ENCODE results near the gene NTM. TPM values are rescaled to one million over a fixed set of nuclear protein-coding genes. Genes with fewer than 3 reads are reported as not detected.
A peak's percentile ranks its signal among the peaks of the same experiment; 100 is the strongest.

Gene NTM
- total RNA-seq, 1 donor from 2014 or later, result 0.51 TPM

DNA sequence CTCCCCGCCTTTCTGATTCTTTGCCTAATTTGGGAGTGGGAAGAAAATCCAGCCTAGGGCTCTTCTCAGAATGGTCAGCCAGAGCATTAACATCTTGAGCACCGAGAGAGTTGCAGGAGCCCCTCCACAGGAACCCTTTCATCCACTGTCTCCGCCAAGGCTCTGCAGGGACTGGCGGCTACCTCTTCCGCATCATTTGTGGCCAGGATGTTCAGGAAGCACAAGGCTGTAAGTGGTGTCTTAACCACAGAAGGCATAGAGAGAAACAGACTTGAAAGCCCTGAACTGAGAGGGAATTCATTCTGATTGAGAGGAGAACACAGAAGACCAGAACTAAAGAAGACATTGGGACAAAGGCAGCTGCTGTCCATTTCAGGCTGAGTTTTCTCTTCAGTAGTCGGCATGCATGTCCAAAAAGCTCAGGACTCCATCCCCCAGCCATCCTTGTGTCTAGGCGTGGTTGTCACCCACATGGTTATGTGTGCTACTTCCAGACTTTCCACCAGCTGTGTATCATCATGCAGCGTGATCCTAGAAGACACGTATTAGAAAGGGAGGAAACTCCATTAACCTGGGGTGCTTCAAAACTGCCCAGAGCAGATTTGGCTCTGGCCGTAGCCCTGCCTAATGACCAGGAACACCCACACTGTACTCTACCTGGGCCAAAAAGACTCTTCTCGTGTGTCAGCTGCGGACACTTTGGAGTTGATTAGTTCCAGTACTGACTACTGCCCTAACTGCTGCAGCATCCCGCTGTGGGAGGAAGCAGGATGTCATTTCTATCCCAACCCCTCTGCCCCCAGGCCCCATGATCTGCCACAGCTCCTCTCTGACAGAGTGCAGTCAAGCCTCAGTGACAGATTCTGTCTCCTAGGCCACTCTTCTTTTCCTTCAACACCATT lies 725.1 kb downstream of the NTM start:
- no peak for DNase-seq

DNA sequence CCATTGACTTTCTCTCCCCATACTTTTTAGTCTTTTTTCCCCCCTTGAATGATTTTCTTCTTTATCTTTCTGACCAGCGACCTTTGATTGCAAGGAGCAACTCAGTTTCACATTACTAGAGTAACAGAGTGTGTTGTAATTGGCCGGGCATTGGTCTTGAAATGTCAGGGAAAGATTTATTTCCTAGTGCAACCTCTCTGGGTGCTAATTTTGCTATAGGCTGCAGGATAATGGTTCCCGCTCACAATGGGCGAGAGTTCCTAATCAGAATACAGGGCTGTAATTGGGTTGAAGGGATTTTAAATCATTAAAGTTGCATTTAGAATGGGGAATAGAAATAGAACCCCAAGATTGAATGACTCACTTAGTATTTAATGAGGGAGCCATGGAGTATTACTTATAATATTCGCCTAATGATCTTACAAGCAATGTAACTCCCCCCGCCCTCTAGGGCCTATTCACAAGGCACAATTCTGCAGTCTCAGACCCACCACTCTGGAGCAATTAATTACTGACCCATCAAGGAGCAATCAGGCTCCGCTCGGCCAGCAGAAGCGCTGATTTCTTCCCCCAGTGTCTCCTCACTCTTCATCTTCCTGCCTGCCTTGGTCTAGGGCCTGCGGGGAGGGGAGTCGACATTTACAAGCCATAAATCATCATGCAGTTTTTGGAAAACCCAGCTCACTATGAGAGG lies 725.9 kb downstream of the NTM start:
- no peak for DNase-seq

GRCh38 chr11:132099692-132100091 lies 729.3 kb downstream of the NTM start:
- DNase-seq, result peak; percentile 23

DNA sequence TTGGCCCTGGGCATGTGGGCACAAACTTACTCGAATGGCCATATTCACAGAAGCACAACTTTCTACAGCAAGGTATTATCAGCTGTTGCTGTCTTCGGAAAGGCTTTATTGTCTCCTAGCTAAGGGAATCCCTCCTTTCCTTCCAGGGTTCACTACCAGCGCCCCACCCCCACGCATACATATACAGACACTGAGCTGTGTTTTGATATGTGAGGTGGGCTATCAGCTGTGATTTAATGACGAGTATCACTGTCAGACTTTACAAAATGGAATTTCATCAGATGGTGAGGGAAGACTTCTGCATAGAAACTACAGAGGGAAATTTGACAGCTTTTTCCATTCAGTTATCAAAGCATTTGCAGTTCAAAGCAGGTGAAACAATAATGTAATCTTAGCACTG lies 730.2 kb downstream of the NTM start:
- DNase-seq, result no peak

- DNase-seq, result no peak
Measured at GRCh38 chr11:132101881-132102280, 731.5 kb downstream of the NTM start.

GRCh38 chr11:132103021-132103420 lies 732.6 kb downstream of the NTM start:
- DNase-seq, result no peak

DNA sequence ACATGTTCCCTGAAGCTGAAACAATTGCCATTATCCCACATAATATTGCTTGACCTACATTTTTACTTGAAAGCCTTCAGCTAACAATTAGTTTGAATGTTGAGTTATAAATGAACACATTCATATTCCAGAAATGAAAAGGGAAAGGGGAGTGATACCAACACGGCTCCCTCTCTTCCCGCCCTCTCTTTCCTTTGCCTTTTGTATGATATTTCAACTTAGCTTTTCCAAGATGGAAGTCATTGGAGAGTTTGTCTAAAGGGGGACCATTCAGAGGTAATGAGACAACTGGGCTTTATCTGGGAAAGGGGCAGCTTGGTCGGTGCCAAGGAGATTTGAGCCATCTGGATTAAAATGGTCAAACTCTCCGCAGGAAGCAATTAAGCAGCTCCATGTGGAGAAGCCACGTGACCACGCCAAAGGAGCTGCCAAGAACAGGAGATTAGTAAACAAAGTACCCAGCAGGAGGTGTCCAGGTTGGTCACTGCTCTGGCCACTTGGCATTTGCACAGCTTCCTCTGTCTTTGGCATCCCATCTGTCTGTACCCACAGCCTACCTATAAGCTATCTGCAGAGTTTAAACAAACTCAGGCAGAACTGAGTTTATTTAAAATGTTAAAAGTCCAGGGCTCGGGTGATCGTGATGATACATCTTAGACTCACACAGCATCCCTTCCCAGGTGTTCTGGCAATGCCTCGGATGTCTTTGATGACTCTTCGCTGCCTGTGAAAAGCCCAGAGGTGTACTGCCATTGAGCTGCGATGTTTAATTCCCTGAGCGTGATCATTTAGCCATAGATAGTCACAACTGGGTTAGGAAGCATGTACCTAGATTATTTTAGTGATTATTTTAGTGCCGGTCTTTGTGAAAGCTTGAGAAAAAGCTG lies 735.9 kb downstream of the NTM start:
- DNase-seq, result peak; percentile 21

DNA sequence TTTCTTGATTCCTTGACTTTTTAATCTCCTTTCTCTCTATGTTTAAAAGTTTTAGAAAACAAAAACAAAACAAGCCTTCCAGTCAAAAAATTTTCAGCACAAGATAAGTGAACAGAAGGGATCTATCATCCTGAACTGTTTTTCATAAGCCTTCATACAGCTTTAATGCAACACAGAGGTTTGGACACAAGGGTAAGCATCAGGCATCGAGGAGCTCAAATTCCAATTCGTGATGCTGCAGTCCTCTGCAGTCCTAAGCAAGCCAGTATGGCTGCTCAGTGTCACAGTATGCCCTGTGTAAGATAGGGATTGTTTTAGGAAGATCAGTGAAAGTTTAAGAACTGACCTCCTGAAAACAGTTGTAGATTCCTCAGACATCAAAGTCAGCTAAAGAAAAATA lies 740.9 kb downstream of the NTM start:
- no peak for DNase-seq

DNA sequence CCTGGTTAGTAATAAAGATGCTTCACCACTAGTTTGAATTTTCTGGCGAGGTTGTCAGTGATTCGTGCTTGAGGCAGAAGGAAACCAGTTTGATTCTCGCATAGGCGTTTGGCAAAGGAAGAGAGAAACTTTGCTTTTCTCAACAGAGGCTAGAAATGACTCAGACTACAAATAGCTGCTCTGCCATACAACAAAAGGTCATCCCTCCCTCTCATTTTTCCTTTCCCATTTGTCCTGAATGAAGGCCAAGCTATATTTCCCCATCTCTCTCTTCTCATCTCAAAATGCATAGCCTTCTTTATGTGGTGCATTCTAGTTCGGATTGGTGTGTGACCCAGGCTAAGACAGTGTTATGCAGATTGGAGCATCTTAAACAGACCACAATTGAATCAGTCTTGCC lies 741.4 kb downstream of the NTM start:
- peak; percentile 22 for DNase-seq

GRCh38 chr11:132112846-132113245 lies 742.4 kb downstream of the NTM start:
- no peak for DNase-seq

- DNase-seq, result peak; percentile 65
Measured at GRCh38 chr11:132114185-132114584, 743.8 kb downstream of the NTM start.

GRCh38 chr11:132114743-132115142 lies 744.3 kb downstream of the NTM start:
- no peak for DNase-seq

DNA sequence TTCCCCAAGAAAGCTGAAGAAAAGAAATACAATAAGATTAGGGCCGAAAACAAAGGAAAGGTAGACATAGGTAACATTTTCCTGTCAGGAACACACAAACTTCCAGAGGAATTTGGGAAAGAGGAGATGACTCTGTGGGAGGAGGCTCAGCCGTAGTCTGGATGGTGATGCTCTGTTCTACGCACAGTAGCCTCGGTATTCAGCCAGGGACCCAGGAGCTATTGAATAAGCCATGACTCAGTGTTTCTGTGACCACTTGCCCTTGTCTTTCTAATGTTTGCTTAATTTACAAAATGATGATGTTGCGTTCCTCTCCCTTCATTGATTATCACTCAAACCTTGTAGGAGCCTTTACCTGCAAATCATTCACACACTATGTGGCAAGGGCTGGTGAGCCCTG lies 745.0 kb downstream of the NTM start:
- no peak for DNase-seq

DNA sequence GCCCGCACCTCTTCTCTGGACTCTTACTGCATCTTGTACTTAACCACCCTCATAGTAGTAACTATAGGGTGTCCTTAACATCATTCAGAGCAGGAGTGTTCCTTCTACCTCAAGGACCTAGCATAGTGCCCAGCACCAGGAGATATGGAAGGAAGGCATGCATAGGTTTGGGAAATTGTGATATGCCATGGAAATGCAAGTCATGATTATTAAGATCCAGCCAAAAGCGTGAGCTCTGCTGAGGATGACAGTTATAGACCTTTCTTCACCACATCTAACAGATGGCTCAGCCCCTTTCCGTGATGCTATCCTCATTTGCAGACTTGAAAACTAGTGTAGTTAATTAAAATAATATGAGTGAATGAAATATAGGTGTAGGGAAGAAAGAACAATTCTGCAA lies 746.1 kb downstream of the NTM start:
- no peak for DNase-seq

DNA sequence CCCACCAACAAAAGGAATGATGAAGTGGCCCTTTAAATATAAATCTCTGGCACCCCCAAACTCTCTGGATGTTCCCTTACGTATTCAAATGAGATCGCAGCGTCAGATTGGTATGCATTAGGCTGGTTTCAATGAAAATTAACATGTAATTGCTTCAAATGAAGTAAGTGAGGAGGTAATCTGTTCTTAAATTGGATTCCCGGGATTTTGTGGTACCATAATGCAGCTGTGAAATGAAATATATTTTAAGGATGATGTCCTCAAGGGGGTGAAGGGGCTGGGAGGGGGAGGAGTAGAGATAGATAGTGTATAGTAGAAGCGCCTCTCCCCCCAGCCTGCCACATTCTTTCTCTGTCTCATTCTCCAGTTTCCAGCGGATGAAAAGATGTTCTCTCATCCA lies 748.2 kb downstream of the NTM start:
- no peak for DNase-seq

GRCh38 chr11:132119573-132119972 lies 749.2 kb downstream of the NTM start:
- no peak for DNase-seq

DNA sequence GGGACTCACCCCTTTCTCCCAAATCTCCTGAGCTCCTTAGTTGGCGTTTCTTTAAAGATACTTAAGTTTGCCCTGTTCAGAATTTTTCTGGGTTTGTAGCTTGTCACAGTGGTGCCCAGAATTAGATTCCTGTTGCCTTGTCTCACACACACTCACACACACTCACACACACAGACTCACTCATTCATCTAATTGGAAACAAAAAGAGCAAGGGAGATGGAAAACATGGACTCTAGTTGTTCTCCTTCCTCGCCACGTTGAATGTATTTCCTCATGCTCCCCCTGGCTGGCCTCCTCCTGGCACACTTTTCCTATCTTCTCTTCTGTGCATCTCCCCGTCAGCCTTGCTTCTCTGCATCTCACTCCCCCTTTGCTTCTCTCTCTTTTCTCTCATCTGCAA lies 752.3 kb downstream of the NTM start:
- no peak for DNase-seq

DNA sequence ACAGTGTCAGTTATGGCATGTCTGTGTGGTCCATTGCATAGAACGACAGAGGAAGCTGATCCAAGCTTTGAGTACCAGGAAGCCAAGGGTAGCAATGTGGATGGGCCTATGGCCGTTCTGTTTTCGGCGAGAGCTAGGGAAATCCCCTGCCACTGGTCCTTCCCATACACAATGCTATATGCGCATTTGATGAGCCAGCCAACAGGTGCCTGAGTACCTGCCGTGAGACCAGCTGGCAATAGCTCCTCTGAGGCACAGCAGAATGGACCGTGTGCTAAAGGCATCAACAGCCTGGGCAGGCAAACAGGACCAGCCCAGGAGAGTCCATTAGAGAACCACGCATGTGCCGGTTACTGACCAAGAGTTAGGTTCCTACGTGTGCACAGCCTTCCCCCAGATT lies 753.0 kb downstream of the NTM start:
- DNase-seq, result no peak

- no peak for DNase-seq
Measured at GRCh38 chr11:132123854-132124835, 753.7 kb downstream of the NTM start.

GRCh38 chr11:132125988-132126871 lies 755.8 kb downstream of the NTM start:
- DNase-seq, result peak; percentile 31

Measured in dermis blood vessel endothelial cell (primary cell).